WTC11 (cell line): ENCODE data around the gene TP53I13. TPM values are rescaled to one million over a fixed set of nuclear protein-coding genes. Genes with fewer than 3 reads are reported as not detected.
"Not testable (repeated sequence)": the region's sequence is repeated elsewhere in the genome, so short reads cannot be mapped to it uniquely, and the experiment has no call there.

Experiments used
- ATAC-seq: fragments of 200-7000 bp; cut with Tn5 transposase; 2 replicates; pipeline ENCODE4 v1.10.0; 2021; ENCODE audit warnings: mild to moderate bottlenecking, moderate library complexity
- CTCF ChIA-PET: fragments of 300-600 bp; sonication (Branson Sonifier 250); formaldehyde crosslinking; loops from one replicate; lab custom pipeline; 2021; ENCODE audit warnings: antibody characterized with exemption; lab: Charles Lee
- POLR2A ChIA-PET: fragments of 350-600 bp; sonication (Branson Sonifier 250); formaldehyde crosslinking; loops from one replicate; lab custom pipeline; 2021; ENCODE audit warnings: antibody characterized with exemption; lab: Charles Lee
- DNase-seq: peaks from one replicate; pipeline ENCODE4 v3.0.0; 2021; ENCODE audit warnings: low spot score
- H3K27ac Mint-ChIP-seq: 2 replicates; pipeline ENCODE4 v1.8.0; 2021; ENCODE audit warnings: mixed read lengths
- H3K27me3 Mint-ChIP-seq: 2 replicates; pipeline ENCODE4 v1.8.0; 2021; ENCODE audit warnings: low read depth, mild to moderate bottlenecking, moderate library complexity, mixed read lengths
- H3K36me3 Mint-ChIP-seq: 2 replicates; pipeline ENCODE4 v1.8.0; 2021; ENCODE audit warnings: mixed read lengths
- H3K4me1 Mint-ChIP-seq: 2 replicates; pipeline ENCODE4 v1.8.0; 2022; ENCODE audit warnings: mixed read lengths
- H3K4me3 Mint-ChIP-seq: 2 replicates; pipeline ENCODE4 v1.8.0; 2021; ENCODE audit warnings: mild to moderate bottlenecking, moderate library complexity, mixed read lengths
- H3K9me3 Mint-ChIP-seq: 2 replicates; pipeline ENCODE4 v1.8.0; 2021; ENCODE audit warnings: mixed read lengths
- ATF6 ChIP-seq: sonication (generic); formaldehyde crosslinking; IDR thresholded peaks from 2 replicates; pipeline ENCODE4 v1.8.1; 2023; ENCODE audit warnings: mild to moderate bottlenecking, missing genetic modification reagents
- CBFB ChIP-seq: sonication (generic); formaldehyde crosslinking; IDR thresholded peaks from 2 replicates; pipeline ENCODE4 v1.8.1; 2022; ENCODE audit warnings: mild to moderate bottlenecking, low read depth, missing genetic modification reagents
- CDX4 ChIP-seq: fragments of 250-450 bp; sonication (Bioruptor Pico); IDR thresholded peaks from 2 replicates; pipeline ENCODE4 v1.9.0; 2021; ENCODE audit warnings: moderate library complexity, mild to moderate bottlenecking, inconsistent platforms, borderline replicate concordance
- CTCF ChIP-seq: fragments of 200-600 bp; IDR thresholded peaks from 2 replicates; pipeline ENCODE4 v1.8.0; 2022; ENCODE audit warnings: antibody characterized with exemption
- E2F5 ChIP-seq: sonication (generic); formaldehyde crosslinking; IDR thresholded peaks from 2 replicates; pipeline ENCODE4 v1.8.1; 2022; ENCODE audit warnings: mild to moderate bottlenecking, moderate library complexity, missing genetic modification reagents
- ETV6 ChIP-seq: sonication (generic); formaldehyde crosslinking; IDR thresholded peaks from 2 replicates; pipeline ENCODE4 v1.8.1; 2022; ENCODE audit warnings: mild to moderate bottlenecking, missing genetic modification reagents
- FOXJ3 ChIP-seq: sonication (generic); formaldehyde crosslinking; IDR thresholded peaks from 2 replicates; pipeline ENCODE4 v1.9.0; 2021; ENCODE audit warnings: missing genetic modification reagents, mild to moderate bottlenecking, borderline replicate concordance
- FOXK1 ChIP-seq: sonication (generic); formaldehyde crosslinking; IDR thresholded peaks from 2 replicates; pipeline ENCODE4 v1.8.0; 2022; ENCODE audit warnings: mild to moderate bottlenecking, moderate library complexity, missing genetic modification reagents
- GABPB1 ChIP-seq: sonication (generic); formaldehyde crosslinking; IDR thresholded peaks from 2 replicates; pipeline ENCODE4 v1.8.1; 2023; ENCODE audit warnings: mild to moderate bottlenecking, missing genetic modification reagents
- KAT7 ChIP-seq: sonication (generic); formaldehyde crosslinking; IDR thresholded peaks from 2 replicates; pipeline ENCODE4 v1.8.1; 2023; ENCODE audit warnings: missing genetic modification reagents, mild to moderate bottlenecking, borderline replicate concordance
- NFATC4 ChIP-seq: fragments of 250-450 bp; sonication (Bioruptor Pico); IDR thresholded peaks from 2 replicates; pipeline ENCODE4 v1.9.0; 2021; ENCODE audit warnings: mild to moderate bottlenecking
- OVOL2 ChIP-seq: fragments of 250-450 bp; sonication (Bioruptor Pico); IDR thresholded peaks from 2 replicates; pipeline ENCODE4 v1.9.0; 2021; ENCODE audit warnings: mild to moderate bottlenecking, borderline replicate concordance
- RORB ChIP-seq: fragments of 250-450 bp; sonication (Bioruptor Pico); IDR thresholded peaks from 2 replicates; pipeline ENCODE4 v1.9.0; 2021; ENCODE audit warnings: mild to moderate bottlenecking
- SOX15 ChIP-seq: fragments of 250-450 bp; sonication (Bioruptor Pico); IDR thresholded peaks from 2 replicates; pipeline ENCODE4 v1.9.0; 2021; ENCODE audit warnings: mild to moderate bottlenecking
- ZNF121 ChIP-seq: sonication (generic); formaldehyde crosslinking; IDR thresholded peaks from 2 replicates; pipeline ENCODE4 v1.8.0; 2023; ENCODE audit warnings: missing genetic modification reagents
- ZNF219 ChIP-seq: sonication (generic); formaldehyde crosslinking; IDR thresholded peaks from 2 replicates; pipeline ENCODE4 v1.8.0; 2023; ENCODE audit warnings: missing genetic modification reagents, mild to moderate bottlenecking, borderline replicate concordance
- ZNF263 ChIP-seq: sonication (generic); formaldehyde crosslinking; IDR thresholded peaks from 2 replicates; pipeline ENCODE4 v1.8.1; 2022; ENCODE audit warnings: low read depth, mild to moderate bottlenecking, moderate library complexity, missing genetic modification reagents
- ZNF396 ChIP-seq: fragments of 250-450 bp; sonication (Bioruptor Pico); IDR thresholded peaks from 2 replicates; pipeline ENCODE4 v1.8.0; 2021; ENCODE audit warnings: mild to moderate bottlenecking, moderate library complexity, borderline replicate concordance
- ZNF423 ChIP-seq: fragments of 250-450 bp; sonication (Bioruptor Pico); IDR thresholded peaks from 2 replicates; pipeline ENCODE4 v2.1.2; 2022; ENCODE audit warnings: mild to moderate bottlenecking, moderate library complexity
- ZNF532 ChIP-seq: fragments of 250-450 bp; sonication (Bioruptor Pico); IDR thresholded peaks from 2 replicates; pipeline ENCODE4 v1.9.0; 2021; ENCODE audit warnings: mild to moderate bottlenecking, borderline replicate concordance
- total RNA-seq: library from RNA; stranded (reverse); gene quantifications from 3 replicates; pipeline ENCODE4 v1.2.3, GENCODE V29; 2021

Gene TP53I13
- total RNA-seq, 1 experiment from 2014 or later, result 41.9 TPM

- ChIA-PET CTCF (no interaction called here), POLR2A (no interaction called here)
- TF ChIP-seq ETV6 (CRISPR knock-in tag) (no peak), E2F5 (CRISPR knock-in tag) (no peak), OVOL2 (CRISPR knock-in tag) (no peak), CTCF (no peak), FOXK1 (CRISPR knock-in tag) (no peak), ZNF396 (CRISPR knock-in tag) (no peak), ZNF532 (CRISPR knock-in tag) (no peak), GABPB1 (CRISPR knock-in tag) (no peak)
- DNase-seq (no peak), ATAC-seq (no peak)
- Mint-ChIP-seq H3K36me3 (no peaks in the 10 kb centered on the region), H3K27me3 (peaks cover 2% of the 10 kb centered on the region), H3K4me1 (0 out of 2 replicates have a peak, but pooled peaks cover 2% of the 10 kb centered on the region), H3K27ac (no peak overlapping the region), H3K4me3 (no peak overlapping the region), H3K9me3 (no peaks in the 10 kb centered on the region)
Measured at GRCh38 chr17:29557739-29558116, 10.8 kb upstream of the TP53I13 start.

- POLR2A ChIA-PET, CTCF ChIA-PET, H3K36me3 Mint-ChIP-seq, H3K27me3 Mint-ChIP-seq, H3K4me3 Mint-ChIP-seq, ATAC-seq, H3K27ac Mint-ChIP-seq, H3K9me3 Mint-ChIP-seq, DNase-seq, H3K4me1 Mint-ChIP-seq: not testable (repeated sequence)
Measured at GRCh38 chr17:29558139-29558538, 10.4 kb upstream of the TP53I13 start.

- POLR2A ChIA-PET, result no interaction called here
- no peak for TF ChIP-seq KAT7 (CRISPR knock-in tag)
- TF ChIP-seq CDX4, result no peak
- TF ChIP-seq CBFB (CRISPR knock-in tag), result no peak
- no peak for TF ChIP-seq ATF6 (CRISPR knock-in tag)
- no peak for TF ChIP-seq ZNF423 (CRISPR knock-in tag)
- TF ChIP-seq ZNF263, result no peak
- TF ChIP-seq ZNF121, result no peak
- no peak for TF ChIP-seq SOX15 (CRISPR knock-in tag)
- TF ChIP-seq RORB (CRISPR knock-in tag), result no peak
- no peak for TF ChIP-seq ZNF219 (CRISPR knock-in tag)
- TF ChIP-seq FOXJ3 (CRISPR knock-in tag), result no peak
- no peak for TF ChIP-seq NFATC4
- peaks cover 15% of the 10 kb centered on the region for H3K27me3 Mint-ChIP-seq
- H3K36me3 Mint-ChIP-seq, result no peaks in the 10 kb centered on the region
- no peak overlapping the region for H3K27ac Mint-ChIP-seq
- H3K9me3 Mint-ChIP-seq, result no peaks in the 10 kb centered on the region
- no peak overlapping the region for H3K4me3 Mint-ChIP-seq
- DNase-seq (no peak), ATAC-seq (no peak)
- CTCF ChIA-PET, result interaction anchor here (0.6 kb wide), 2 partner anchors 181 to 198 kb away, joined by 4 read pairs; no protein-coding TSS in a partner anchor
- 0 out of 2 replicates have a peak, but pooled peaks cover 2% of the 10 kb centered on the region for H3K4me1 Mint-ChIP-seq
Measured at GRCh38 chr17:29559640-29560039, 8.9 kb upstream of the TP53I13 start.
